Hepatocyte (in vitro differentiated cells): Measurements from ENCODE around the gene DAND5.

ENCODE experiments used
- CTCF ChIP-seq: fragments of 200-600 bp; sonication (generic); IDR thresholded peaks from 2 replicates; pipeline ENCODE4 v1.5.1; 2016; ENCODE audit warnings: antibody characterized with exemption, mild to moderate bottlenecking; ENCODE audit not compliant: poor library complexity
- EZH2 ChIP-seq: fragments of 200-600 bp; sonication (generic); IDR thresholded peaks from 2 replicates; pipeline ENCODE4 v1.6.1; 2016; ENCODE audit warnings: antibody characterized with exemption, mild to moderate bottlenecking, borderline replicate concordance

DNA sequence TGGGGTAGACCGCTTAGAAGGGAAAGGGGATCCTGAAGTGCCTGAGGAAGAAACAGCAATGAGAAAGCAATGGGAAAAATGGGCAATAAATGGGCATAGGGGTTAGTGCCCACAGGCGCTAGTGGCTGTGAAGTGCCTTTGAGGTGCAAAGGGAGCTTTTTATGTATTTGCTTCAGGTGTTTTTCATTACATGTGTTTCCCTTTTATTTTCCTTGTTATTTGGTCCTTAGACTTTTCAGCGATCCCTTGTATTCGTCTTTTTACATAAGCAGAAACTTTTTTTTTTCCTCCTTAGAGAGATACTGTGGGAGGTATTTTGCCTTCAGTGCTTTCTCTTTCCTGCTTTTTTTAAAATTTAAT, 45.5 kb downstream of the DAND5 start:
- TF ChIP-seq CTCF (no peak), EZH2 (no peak)
